Neural cell (in vitro differentiated cells): Measurements from ENCODE around the gene HSDL2.

ENCODE experiments used
- CTCF ChIP-seq: fragments of 450-650 bp; IDR thresholded peaks from 2 replicates; pipeline ENCODE4 v1.5.1; 2014; ENCODE audit warnings: antibody characterized with exemption, mild to moderate bottlenecking, moderate library complexity; ENCODE audit not compliant: poor library complexity, severe bottlenecking
- EP300 ChIP-seq: fragments of 450-650 bp; conservative IDR thresholded peaks from 2 replicates; pipeline ENCODE4 v1.6.1; 2014; ENCODE audit warnings: antibody characterized with exemption, mild to moderate bottlenecking, moderate library complexity; ENCODE audit not compliant: poor library complexity, severe bottlenecking
- RAD21 ChIP-seq: fragments of 450-650 bp; conservative IDR thresholded peaks from 2 replicates; pipeline ENCODE4 v1.6.1; 2014; ENCODE audit warnings: antibody characterized with exemption, mild to moderate bottlenecking, moderate library complexity
- REST ChIP-seq: IDR thresholded peaks from 2 replicates; pipeline ENCODE4 v1.6.1; 2012; ENCODE audit warnings: borderline replicate concordance
- SMC3 ChIP-seq: fragments of 450-650 bp; conservative IDR thresholded peaks from 2 replicates; pipeline ENCODE4 v1.6.1; 2014; ENCODE audit warnings: antibody characterized with exemption, mild to moderate bottlenecking, moderate library complexity; ENCODE audit not compliant: poor library complexity
- TAF1 ChIP-seq: IDR thresholded peaks from 2 replicates; pipeline ENCODE4 v1.6.1; 2012; ENCODE audit warnings: low read depth

GRCh38 chr9:112408819-112409218, 28.9 kb downstream of the HSDL2 start:
- no peak for TF ChIP-seq CTCF
- TF ChIP-seq REST: no peak
- no peak for TF ChIP-seq EP300
- no peak for TF ChIP-seq TAF1
- no peak for TF ChIP-seq RAD21
- no peak for TF ChIP-seq SMC3
